NCI-H1694 treated with DMSO at 0.1 percent for 48 hours (cell line): Measurements from ENCODE around the gene TMEM163.
"Not testable (repeated sequence)": the region's sequence is repeated elsewhere in the genome, so short reads cannot be mapped to it uniquely, and the experiment has no call there.

ENCODE experiments used
- DNase-seq: peaks from one replicate; lab custom pipeline; 2025; lab: John Stamatoyannopoulos, UW

TMEM163 gene

DNA sequence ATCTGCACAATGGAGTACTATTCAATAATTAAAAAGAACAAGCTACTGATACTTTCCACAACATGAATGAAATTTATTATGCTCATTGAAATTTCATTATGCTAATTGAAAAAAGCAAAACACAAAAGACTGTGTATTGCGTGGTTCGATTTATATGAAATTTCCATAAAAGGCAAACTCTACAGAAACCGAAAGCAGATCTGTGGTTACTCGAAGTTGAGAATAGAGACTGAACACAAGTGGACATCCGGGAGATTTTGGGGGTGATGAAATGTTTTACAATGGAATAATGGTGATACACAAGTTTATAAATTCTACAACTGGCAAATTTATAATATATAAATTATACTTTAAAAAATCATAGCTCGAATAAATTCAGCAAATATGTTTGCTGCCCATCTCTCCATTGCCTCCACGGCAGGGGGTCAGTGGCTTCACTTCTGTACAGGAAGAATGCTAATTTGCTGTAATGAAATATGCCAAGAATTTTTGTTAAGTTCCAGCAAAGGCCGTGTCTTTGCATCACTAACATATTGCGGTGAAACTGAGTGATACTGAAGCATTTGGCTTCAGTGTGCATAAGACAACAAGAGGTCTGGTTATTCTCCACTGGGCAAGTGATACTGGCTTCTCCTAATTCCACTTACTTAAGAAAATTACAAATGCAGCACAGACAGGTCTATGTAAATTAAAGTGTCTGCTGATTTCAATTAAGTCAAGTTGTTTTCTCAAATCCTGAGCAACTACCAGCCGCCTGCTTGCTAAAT lies 96.7 kb downstream of the TMEM163 start:
- DNase-seq, result no peak

DNA sequence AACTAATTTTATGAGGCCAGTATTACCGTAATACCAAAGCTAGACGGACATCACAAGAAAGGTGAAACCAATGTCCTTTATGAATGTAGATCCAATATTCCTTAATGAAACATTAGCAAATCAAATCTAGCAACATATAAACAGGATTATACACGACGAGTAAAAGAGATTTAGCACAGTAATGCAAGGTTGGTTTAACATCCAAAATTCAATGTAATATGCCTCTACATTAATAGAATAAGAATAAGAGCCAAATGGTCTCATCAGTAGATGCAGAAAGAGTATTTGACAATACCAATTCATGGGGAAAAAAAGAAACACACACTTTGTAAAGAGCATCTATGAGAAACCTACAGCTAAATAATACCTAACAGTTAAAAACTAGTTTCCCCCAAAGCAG lies 99.5 kb downstream of the TMEM163 start:
- DNase-seq, result no peak

DNA sequence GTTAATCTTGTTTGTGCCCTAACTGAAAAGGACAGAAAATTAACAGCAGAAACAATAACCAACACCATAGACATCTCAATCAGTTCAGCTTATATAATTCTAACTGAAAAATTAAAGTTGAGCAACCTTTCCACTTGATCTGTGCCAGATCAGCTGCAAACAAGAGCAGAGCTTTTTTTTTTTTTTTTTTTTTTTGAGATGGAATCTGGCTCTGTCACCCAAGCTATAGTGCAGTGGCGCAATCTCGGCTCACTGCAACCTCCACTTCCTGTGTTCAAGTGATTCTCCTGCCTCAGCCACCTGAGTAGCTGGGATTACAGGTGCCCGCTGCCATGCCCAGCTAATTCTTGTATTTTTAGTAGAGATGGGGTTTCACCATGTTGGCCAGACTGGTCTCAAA lies 103.3 kb downstream of the TMEM163 start:
- not testable (repeated sequence) for DNase-seq

DNA sequence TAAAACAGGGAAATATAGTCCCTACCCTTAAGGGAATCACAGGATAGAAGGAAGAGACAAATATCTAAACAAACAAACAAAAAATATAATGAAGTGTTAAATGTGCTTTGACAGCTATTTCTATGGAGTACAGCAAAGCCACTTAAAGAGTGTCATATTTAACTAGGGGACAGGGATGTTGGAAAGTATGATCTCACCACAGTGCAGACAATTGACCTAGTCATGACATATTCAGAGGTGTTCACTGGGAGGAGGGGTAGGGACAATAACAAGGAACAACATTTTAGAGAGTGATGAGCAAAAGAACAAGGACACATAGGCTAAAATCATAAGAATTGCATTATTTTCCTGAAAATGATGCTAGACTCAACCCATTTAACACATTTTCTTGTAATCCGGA lies 107.5 kb downstream of the TMEM163 start:
- DNase-seq, result no peak

DNA sequence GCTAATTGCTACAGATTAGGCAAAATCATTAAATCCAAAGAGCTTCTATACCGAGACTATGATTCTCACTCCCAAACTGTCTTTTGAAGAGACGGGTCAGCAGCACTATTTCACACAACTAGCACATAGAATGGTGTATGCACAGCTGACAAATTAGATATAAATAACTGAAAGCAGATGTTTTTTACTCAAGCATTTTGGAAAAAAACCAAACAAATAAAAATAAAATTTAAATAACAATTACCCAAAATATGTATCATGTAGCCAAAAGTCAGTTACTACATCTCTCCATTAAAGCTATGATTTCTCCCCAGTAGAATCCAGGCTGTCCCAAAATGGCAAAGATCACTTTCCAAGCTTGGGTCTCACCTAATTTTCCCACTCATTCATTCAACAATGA lies 107.9 kb downstream of the TMEM163 start:
- DNase-seq, result no peak

DNA sequence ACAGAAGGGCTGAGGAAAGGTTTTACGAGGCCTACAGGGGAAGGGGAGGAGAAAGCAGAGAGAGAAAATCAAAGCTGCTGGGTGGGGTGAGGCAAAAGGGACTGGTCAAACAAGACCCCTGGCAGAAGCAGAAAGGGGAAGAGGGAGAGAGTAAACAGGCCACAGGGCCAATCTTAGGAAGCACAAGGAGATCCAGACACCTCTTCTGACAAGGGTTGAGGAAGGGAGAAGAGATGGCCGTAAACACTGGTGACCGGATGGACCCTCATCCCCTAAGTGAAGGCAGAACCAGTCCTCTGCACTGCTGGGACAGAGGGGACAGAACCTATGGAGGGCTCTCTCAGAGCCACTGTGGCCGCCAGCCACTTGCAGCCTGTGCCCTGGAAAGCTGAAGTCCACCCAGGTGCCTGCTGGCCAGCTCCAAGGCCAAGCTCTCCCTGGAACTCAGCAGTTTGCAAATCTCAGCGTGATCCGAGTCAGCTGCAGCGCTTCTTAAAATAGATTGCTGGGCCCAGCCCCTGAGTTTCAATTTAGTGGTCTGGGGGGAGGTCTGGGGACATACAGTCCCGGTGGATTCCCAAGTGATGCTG lies 108.8 kb downstream of the TMEM163 start:
- DNase-seq, result no peak

DNA sequence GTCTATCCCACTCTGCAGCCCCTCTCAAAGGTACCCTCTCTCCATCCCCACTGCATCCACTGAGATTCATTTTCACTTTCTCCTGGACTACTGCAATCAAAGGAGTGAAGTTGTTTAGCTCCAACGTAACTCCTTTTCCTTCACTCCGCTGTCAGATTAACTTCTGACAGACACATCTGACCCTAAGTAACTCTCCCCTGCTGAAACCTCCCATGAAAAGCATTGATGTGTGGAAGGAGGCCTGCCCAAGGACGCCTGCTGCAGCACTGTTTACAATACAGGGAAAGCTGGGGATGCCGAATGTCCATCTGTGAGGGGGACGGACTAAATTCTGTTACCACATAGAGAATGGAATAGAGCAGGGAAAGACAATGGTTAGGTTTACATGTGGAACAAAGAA lies 114.8 kb downstream of the TMEM163 start:
- DNase-seq, result no peak

DNA sequence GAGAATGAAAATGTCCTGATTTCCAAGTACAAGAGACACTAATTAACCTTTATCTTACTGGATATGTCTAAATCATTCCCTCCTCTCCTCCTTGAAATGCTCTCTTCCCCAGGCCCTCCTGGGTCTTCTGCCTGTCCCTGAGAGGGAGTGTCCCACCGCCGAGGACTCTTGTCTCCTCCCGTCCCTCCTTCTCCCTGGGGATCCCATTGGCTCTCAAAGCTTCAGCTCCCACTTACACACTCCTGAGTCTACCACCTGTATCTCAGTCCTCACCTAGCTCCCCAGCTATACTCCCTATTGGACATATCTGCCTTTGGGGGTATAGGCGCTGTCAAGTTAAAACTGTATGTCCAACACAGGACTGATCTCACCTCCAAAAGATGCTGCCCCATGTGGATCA lies 116.1 kb downstream of the TMEM163 start:
- DNase-seq, result no peak

DNA sequence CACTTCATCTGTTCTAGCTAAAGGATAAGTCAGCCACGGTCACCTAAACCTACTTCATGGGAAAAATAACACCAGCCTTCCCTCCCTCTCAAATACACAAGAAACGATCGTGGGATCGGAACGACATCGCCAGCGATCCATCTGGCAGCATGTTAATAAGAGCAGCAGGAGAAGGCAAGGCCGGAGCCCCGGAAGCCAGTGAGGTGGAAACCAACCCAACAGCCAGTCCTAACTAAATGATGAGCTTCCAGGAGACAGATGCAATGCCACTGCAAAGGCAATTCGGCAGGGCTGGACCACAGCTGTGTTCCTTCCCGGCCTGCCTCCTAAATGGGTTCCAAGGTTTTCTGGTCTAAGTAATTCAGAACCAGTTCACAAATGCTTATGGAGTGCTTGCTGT lies 117.5 kb downstream of the TMEM163 start:
- peak; percentile 90 for DNase-seq

DNA sequence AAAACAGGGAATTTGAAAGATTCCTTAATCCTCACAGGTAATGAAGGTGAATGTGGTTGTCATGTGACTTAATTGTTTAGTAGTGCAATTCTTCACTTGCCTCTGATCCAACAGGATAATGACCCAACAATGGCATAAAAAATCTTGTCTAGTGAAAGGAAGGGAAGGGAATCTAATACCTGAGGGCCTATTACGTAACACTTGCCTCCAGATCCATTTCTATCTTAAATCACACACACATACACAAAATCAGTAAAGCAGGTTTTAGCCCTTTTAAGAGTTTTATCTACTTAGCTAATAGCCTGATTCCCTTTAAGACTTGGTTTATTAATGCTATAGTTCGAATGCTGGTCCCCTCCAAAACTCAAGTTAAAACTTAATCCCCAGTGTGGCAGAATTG lies 118.6 kb downstream of the TMEM163 start:
- DNase-seq, result no peak

DNA sequence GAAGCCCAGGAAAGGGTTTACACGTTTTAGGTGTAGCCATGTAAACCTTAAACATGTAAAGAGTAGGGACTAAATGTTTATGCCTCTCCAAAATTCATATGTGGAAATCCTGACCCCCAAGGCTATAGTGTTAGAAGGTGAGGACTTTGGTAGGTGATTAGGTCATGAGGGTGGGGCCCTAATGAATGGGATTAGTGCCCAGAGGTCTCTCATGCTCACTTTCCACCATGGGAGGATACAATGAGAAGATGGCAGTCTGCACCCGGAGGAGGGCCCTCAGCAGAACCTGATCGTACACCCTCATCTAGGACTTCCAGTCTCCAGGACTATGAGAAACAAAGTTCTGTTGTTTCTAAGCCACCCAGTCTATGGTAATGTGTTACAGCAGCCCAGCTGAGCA lies 119.6 kb downstream of the TMEM163 start:
- DNase-seq, result no peak

DNA sequence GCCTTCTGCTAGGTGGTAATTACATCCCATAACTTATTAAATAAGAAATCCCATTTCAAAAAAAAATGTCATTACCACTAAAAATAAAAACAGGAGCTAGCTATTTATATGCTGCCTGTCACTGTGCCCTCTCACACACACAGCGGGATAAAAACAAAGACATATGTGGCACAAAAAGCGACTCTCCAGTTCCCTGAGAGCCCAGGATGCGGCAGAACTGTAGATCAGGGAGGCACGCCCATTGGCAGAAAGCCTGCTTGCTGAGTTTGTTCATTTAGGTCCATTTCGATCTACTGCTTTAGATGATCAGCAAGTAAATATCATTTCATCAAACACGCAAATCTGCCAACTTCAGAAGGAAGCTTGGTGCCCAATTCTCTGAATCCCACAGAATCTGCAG lies 124.4 kb downstream of the TMEM163 start:
- DNase-seq, result peak; percentile 97

DNA sequence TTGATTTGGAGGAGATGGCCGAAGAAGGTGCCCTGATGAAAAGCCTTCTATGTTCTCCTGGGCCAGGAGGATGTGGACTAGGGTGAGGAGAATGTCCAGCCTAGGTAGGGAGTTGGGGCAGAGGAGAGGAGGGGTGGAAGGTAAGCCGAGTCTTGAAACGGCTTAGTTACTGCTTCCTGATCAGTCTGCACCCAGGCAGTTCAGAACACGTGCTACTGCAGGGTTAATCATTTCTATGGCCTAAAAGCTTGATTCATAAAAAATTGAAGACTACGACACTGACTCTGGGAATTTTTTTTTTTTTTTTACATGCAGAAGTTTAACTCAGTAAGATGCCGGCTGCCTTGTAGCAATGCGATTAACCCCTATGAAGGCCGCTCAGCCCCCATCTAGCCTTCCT lies 125.3 kb downstream of the TMEM163 start:
- DNase-seq, result no peak

DNA sequence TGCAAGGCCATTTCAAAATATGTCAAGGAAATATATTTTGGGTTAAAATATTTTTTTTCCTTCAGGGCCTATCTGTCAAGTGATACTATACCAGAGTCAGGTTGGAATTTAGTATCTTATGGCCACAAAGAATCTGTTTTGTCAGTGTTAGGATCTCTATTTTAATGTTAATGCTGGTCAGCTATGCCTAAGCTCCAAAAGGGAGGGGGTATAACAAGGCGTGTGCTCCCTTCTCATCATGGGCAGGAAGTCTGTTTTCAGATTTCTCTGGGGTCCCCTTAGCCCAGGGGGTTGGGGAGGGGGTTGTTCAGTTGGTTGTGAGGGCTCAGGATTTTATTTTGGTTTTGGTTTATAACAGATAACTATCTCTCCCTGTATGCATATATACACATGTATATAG lies 126.4 kb downstream of the TMEM163 start:
- no peak for DNase-seq

DNA sequence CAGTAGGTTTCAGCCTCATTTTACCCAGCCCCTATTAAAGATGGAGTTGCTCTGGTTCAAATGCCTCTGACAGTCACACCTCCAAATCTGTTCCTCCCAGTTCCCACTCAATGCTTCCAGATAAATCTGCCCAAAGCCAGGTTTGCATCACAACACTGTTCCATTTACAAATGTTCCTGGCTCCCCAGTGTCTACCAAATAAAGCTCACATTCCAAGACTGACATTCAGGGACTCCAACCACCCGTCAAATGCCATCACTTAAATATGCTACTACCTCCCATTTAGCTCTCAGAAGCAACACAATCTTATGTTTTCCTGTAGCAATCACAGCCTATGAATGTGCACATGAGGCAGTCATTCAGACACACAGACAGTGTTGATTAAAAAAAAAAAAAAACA lies 127.3 kb downstream of the TMEM163 start:
- DNase-seq, result no peak

DNA sequence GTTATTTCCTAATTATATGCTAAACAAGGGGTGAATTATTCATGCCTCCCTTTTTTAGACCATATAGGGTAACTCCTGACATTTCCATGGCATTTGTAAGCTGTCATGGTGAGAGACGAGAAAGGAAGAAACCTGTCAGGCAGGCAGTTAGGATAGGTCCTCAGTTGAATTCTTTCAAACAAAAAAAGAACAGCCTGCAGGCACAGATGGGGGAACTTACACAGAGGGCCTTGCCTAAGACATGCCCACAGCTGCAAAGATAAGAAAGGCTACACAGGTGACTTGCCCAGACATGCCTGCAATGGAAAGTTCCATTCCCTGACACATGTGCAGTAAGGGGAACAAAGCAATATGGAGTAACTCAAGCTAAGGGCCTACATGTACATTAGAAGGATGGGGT lies 128.1 kb downstream of the TMEM163 start:
- no peak for DNase-seq

DNA sequence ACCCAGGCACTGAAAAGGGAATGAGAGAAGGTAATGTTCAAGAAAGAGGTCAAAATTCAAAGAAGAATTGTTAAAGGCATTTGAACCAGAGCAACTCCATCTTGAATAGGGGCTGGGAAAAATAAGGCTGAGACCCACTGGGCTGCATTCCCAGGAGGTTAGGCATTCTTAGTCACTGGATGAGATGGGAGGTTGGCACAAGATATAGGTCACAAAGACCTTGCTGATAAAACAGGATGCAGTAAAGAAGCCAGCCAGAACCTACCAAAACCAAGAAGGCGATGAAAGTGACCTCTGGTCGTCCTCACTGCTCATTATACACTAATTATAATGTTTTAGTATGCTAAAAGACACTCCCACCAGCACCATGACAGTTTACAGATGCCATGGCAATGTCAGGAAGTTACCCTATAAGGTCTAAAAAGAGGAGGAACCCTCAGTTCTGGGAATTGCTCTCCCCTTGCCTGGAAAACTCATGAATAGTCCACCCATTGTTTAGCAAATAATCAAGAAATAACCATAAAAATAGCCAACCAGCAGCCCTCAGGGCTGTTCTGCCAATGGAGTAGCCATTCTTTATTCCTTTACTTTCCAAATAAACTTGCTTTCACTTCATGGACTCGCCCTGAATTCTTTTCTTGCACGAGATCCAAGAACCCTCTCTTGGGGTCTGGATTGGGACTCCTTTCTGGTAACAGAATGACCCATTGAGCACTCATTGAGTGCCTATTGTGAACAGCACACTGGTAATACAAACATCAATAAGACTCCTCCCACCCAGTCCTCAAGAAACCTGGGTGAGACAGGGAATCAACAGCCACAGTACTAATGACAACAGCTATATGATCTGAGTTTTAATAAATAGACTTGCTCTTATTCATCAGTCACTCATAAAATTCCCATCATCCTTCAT lies 129.4 kb downstream of the TMEM163 start:
- DNase-seq, result not testable (repeated sequence)

DNA sequence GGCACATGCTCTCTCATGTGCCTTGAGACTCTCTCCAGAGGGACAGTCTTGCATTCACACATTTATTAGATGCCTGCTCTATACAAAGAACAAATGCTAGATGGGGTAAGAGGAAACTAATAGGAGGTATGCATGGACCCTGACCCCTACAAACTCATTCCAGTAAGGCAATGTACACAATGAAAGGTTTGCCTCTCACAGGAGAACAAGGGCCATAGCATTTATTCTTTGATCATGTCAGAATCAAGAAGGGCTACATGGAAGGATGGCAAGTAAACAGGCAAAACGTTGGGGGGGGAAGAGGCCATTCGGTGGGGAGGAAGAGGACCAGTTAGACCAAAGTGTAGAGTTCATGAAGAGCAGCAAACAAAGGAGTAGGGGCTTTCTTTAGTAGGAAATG lies 130.2 kb downstream of the TMEM163 start:
- no peak for DNase-seq

DNA sequence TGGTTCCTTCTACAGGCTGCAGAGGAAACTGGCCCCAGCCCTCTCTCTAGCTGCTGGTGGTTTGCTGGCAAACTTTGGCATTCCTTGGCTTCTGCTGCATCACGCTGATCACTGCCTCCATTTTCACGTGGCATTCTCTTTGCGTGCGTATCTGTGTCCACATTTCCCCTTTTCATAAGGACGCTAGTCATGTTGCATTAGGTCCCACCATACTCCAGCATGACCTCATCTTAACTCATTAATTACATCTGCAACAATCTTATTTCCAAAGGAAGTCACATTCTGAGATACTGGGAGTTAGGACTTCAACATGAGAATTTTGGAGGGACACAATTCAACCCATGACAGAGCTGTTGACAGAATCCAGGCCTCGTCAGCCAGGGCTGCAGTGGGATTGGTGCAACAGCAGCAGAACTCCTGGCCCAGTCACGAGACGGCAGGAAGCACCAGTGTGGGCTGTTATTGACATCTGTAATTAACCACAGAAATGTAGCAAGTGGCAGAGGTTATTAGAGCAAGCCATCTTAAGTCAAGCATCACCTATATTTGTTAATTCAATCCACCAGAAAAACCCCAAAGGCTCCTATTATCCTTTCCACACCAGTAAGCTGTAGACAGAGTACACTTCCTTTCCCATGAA lies 132.4 kb downstream of the TMEM163 start:
- no peak for DNase-seq

DNA sequence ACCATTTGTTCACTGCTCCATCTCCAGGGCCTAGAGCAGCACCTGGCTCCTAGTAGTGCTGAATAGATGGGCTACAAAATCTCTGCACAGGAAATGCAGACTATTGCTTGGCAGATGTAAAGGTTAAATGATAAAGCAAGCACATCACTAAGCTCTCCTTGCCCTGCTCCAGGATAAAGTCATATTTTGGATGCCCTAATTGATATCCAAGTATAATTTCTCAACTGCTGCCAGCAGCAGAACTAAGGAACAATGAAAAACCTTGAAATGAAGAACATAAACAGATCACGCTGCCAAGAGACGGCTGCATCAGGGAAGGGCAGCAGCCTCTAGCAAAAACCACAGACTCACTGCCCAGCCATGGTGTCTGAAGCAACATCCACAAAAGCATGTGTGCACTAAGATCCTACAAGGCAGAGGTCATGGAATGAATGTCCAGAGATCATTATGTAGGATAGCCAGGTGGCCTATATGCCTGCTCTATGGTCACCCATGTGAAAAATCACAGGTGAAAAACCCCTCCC lies 134.7 kb downstream of the TMEM163 start:
- no peak for DNase-seq

DNA sequence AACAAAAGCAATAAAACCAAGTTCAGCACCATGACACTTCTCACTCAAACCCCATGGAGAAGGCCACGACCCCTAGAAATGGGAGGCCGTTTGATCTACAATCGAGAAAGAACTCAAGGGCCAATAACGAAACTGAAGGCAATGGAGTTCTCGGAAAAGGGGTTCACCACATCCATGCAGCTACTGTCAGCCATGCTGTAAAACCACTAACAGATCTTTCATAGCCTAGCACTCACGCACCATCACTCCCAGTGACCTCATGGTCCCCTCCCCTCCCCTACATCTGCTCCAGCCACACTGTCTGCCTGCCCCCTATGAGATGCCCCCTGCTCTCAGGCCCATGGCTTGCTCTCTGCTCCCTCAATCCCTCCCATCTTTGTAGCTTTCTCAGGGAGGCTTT lies 135.3 kb downstream of the TMEM163 start:
- no peak for DNase-seq

DNA sequence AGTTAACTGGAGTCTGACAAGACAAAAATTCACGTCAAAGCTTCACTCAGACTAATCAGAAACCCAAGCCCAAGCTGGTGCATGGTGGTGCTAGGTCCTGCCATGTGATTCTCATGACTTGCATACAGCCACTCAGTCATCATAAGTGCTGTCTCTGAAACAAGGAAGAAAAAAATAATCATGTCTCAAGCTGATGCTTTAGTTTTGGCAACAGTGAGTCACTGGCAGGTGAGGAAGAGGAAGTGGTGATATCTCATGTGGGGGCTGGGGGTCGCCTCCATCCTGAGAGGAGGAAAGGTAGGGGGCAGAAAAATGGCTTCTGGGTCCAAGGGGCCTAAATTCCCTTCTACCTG lies 136.3 kb downstream of the TMEM163 start:
- no peak for DNase-seq
